Measurements from ENCODE around the gene SPDYC.

Gene SPDYC

DNA sequence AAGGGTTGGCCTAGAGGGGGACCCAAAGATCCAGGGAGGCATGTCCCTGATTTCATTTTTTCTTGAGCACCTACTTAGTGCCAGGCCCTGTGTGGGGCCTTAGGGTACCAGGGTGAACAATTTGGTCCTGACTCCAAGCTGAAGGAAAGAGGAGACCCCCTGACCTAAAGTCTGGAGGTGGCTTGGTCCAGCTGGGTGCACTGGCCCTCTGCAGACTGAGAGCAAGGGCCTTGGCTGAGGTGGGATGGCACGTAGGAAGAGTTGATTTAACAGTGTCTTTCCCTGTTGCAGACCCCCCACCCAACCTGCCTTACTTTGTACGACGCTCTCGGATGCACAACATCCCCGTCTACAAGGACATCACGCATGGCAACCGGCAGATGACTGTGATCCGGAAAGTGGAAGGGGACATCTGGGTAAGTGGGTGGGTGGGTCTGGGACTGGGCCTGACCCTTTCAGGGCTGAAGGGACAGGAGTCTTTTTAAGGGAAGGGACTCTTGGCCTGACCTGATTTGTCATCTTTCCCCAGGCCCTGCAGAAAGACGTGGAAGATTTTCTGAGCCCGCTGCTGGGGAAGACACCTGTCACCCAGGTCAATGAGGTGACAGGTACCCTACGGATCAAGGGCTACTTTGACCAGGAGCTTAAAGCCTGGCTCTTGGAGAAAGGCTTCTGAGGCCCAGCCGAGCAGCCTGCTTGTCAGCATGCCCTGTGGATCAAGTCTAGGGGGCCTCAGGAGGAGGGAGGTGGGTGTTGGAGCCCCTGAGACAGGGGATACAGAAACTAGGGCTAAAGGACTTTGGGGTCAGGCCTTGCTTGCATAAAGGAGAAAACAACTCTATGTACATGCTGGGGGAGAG, 44.6 kb upstream of the SPDYC start:
- TF ChIP-seq CTCF (IDR thresholded peaks at IDR 0.05; ENCODE audit: low read depth, low read length), result no peak
- DNase-seq (ENCODE audit: low read depth in 2 of 2), result no peak

DNA sequence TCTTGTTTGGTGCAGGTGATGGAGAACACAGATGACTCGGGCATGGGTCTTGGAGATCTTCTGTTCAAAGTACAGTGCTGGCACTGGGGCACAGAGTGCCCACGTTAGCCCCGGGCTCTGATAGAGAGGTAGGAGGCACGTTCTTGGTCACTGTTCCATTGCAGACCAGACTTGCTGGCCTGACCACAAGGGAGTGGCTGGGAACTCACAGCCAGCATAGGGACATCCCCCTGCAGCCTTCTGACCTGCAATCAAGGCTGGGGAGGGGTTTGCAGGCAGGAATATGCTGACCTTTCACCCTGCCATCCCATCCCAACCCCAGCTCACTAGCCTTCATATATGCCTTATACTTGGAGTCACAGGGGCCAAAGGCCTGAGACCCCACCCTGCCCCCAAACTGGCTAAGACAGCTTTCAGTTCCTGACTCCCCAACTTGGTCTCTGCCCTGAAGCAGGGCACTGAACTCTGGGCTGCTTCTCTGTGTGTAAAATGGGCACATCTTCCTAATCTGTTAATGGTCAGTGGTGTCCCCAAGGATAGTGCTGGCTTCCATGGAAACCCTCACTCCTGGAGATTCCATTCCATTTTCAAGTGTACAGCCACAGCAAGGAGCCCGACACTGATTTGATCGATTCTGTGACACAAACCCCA, 43.3 kb upstream of the SPDYC start:
- no peak for TF ChIP-seq CTCF (IDR thresholded peaks at IDR 0.05; ENCODE audit: low read depth, low read length)
- DNase-seq (ENCODE audit: low read depth in 2 of 2), result no peak
- no peak overlapping the region for H3K4me3 ChIP-seq (replicated peaks in 1 of 2; ENCODE audit: low read depth in 2 of 2, low read length in 2 of 2)

More for the DNA sequence above, 44.6 kb upstream of the SPDYC start:
- no peak overlapping the region for H3K4me3 ChIP-seq (replicated peaks in 1 of 2; ENCODE audit: low read depth in 2 of 2, low read length in 2 of 2)

DNA sequence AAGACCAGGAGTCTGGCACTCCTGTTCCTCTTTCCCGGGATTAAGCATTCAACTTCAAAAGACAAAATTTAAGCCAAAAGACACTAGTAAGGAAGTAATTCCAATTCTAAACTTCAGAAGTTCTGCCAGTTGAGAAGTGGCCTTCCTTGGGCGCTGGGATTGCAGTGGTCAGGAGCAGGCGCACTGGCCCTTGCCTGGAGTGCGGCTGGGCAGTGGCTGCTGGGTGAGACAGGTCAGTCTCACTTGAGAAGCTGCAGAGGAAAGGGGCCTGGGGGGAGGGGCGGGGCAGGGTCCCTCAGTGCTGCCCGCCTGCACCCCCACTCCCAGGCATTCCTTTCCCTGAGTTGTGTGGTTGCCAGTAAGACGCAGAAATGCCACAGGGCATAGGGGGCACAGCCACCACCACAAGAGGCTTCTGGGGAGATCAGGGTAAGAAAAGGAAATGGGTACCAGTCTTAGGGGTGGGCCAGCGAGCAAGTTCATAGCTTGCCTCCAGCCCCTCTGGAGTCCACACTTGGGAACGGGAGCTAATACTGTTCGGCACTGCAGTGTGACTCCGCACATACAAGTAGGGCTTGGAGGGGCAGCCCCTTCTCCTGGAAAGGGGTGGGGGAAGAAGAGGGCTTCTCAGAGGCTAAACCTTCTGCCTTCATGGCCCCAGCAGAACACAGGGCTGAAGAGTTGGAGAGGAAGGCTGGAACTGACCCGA, 42.4 kb upstream of the SPDYC start:
- TF ChIP-seq CTCF (IDR thresholded peaks at IDR 0.05; ENCODE audit: low read depth, low read length), result no peak
- DNase-seq (ENCODE audit: low read depth in 2 of 2), result no peak
- no peak overlapping the region for H3K4me3 ChIP-seq (replicated peaks in 1 of 2; ENCODE audit: low read depth in 2 of 2, low read length in 2 of 2)

GRCh38 chr11:65128182-65129145, 41.6 kb upstream of the SPDYC start:
- DNase-seq (ENCODE audit: low read depth in 2 of 2), result no peak
- H3K4me3 ChIP-seq (replicated peaks in 1 of 2; ENCODE audit: low read depth in 2 of 2, low read length in 2 of 2), result no peak overlapping the region
- TF ChIP-seq CTCF (IDR thresholded peaks at IDR 0.05; ENCODE audit: low read depth, low read length), result no peak

DNA sequence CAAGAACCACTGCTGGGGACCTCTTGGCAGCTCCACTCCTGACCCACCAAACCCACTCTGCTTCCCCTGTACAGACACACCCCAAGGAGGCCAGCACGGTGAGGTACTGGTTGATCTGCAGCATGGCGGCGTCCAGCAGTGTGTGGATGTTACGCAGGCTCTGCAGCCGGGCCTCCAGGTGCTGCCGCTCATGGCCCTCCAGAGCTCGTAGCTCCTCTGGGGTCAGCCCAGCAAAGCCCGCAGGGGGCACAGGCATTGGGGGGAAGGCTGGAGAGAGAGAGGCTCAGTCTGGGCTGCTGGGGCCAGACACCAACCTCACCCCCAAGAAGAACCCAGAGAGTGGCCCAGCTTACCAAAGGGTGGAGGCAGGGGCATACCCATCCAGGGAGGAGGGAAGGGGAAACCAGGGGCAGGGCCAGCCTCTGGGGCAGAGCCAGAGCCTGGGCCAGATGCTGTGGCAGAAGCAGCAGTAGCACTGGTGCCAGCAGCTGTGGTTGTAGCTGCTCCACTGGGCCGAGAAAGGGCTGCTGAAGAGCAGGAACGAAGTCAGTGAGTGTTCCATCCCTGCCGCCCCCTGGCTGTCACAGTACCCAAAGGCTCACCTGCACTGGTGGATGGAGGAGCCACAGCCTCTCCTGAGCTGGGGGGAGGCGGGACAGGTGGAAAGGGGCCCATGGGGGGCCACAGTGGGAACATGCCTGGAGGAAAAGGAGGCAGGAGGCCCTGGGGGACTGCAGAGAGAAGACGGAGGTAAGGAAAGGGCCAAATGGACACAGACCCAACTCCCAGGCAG, 40.2 kb upstream of the SPDYC start:
- DNase-seq (ENCODE audit: low read depth in 2 of 2), result no peak
- no peak for TF ChIP-seq CTCF (IDR thresholded peaks at IDR 0.05; ENCODE audit: low read depth, low read length)

More for the DNA sequence above, 40.2 kb upstream of the SPDYC start:
- H3K4me3 ChIP-seq (replicated peaks in 1 of 2; ENCODE audit: low read depth in 2 of 2, low read length in 2 of 2), result no peak overlapping the region

Data from cardiac fibroblast (primary cell).